Coronary artery (tissue), 2 donors: ENCODE data around the gene TSFM.
A peak's percentile ranks its signal among the peaks of the same experiment; 100 is the strongest.

ENCODE experiments used
- DNase-seq: peaks from one replicate; pipeline ENCODE4 v3.0.0-alpha.2; 2017; ENCODE audit warnings: low spot score
- H3K27ac ChIP-seq, 2 donors: fragments of 200-600 bp; sonication (generic); one replicate each; pipeline ENCODE4 v1.5.1; 2016 to 2019
- H3K4me3 ChIP-seq: fragments of 200-600 bp; sonication (generic); 2 replicates; pipeline ENCODE4 v1.5.1; 2016; ENCODE audit warnings: mild to moderate bottlenecking, moderate library complexity
- TF ChIP-seq, protein P1 (sequence below): fragments of 200-600 bp; sonication (generic); IDR thresholded peaks from one replicate; pipeline ENCODE4 v1.5.1; 2019; ENCODE audit warnings: antibody characterized with exemption

TSFM gene

DNA sequence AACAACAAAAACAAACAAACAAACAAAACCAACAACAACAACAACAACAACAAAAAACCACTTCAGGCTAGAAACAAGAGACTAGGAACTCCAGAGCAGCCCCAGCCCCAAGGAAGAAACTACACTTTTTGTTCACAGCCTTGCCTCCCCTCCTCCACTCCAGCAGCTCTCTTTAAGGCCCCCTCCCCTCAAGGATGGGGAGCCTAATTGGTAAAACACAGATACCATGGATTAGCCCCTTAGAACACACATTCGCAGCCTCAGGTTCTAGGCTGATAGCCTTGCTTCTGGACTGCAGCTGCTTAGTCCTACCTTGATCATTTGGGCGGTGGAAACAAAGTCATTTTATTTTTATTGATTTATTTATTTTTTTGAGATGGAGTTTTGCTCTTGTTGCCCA lies 47.8 kb downstream of the TSFM start:
- no peak for DNase-seq
- TF ChIP-seq, protein P1, sequence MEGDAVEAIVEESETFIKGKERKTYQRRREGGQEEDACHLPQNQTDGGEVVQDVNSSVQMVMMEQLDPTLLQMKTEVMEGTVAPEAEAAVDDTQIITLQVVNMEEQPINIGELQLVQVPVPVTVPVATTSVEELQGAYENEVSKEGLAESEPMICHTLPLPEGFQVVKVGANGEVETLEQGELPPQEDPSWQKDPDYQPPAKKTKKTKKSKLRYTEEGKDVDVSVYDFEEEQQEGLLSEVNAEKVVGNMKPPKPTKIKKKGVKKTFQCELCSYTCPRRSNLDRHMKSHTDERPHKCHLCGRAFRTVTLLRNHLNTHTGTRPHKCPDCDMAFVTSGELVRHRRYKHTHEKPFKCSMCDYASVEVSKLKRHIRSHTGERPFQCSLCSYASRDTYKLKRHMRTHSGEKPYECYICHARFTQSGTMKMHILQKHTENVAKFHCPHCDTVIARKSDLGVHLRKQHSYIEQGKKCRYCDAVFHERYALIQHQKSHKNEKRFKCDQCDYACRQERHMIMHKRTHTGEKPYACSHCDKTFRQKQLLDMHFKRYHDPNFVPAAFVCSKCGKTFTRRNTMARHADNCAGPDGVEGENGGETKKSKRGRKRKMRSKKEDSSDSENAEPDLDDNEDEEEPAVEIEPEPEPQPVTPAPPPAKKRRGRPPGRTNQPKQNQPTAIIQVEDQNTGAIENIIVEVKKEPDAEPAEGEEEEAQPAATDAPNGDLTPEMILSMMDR, result no peak
- Histone ChIP-seq H3K27ac (peak overlapping the region in 1 of 2 donors; percentile 54), H3K4me3 (no peak overlapping the region)

DNA sequence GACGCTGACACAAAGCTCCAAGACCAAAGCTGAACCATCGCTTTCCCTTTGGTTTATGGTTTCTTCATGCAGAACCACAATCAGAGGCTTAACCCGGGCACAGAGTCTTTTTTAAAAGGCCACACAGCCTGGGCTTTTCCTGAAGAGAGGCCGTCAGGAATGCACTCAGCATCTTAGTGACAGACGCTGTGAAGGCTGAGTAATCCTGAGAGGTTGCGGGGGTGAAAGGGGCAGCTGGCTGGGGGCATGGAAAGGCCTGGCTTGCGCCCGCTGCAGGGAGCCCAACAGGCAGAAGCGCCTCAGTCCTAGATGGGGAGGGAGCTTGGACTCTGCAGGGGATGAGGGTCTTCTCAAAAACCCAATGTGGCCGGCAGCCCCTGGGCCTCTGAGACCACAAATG lies 50.4 kb downstream of the TSFM start:
- H3K4me3 ChIP-seq, result peak overlapping the region; percentile 57
- TF ChIP-seq, protein P1, result no peak
- DNase-seq, result no peak
- H3K27ac ChIP-seq, result peak overlapping the region; percentile 21 to 72

DNA sequence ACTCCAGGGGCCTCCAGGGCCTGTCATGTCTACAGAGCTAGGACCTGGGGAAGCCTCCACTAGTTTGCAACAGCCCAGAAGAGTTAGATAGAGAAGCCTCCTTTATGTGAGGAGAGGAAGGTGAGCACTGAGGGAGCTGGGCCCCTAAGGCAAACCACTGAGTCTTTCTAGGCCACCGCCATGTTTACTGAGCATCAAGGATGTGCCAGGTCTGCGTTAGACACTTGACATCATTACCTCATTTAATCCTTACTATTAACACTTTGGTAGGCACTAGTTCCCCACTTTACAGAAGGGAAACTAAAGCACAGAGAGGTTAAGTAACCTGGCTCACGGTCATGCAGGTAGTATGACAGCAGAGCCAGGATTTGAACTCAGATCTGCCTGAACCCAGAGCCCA lies 51.1 kb downstream of the TSFM start:
- TF ChIP-seq, protein P1, result no peak
- H3K4me3 ChIP-seq, result peak overlapping the region; percentile 57

DNA sequence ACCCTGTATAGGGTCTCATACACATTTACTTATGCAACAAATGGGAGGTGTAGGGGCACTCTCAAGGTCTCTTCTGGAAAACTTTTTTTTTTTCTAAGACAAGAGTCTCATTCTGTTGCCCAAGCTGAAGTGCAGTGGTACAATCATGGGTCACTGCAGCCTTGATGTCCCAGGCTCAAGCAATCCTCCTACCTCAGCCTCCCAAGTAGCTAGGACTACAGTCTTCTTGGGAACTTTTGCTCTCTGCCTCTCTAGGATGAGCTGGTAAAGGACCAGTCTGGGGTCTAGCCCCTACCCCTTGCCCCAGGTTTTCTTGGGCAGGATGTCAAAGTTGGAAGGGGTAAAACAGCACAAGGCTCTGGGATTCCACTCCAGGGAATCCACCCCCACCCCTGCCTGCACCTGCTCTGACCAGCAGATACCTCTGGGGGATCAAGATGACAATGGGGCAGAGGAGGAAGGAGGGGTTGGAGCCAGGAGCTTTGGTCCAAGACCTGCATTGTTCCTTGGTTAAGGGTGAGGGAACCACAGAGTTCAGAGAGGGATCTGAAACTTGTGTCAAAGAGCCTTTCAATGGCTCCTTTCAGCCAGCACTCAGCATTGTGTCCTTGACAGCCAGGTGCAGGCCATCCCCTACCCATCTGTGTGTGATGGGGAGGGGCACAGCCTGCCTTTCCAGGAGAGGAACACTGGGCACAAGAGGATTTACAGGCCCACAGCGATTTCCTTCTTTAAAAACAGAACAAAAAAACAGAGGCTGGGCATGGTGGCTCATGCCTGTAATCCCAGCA lies 51.7 kb downstream of the TSFM start:
- DNase-seq, result no peak
- Histone ChIP-seq H3K27ac (peak overlapping the region; percentile 52 to 73), H3K4me3 (peak overlapping the region; percentile 57)
- TF ChIP-seq, protein P1, result no peak

More for the DNA sequence above, 51.1 kb downstream of the TSFM start:
- peak overlapping the region; percentile 21 to 72 for H3K27ac ChIP-seq
- DNase-seq, result no peak

DNA sequence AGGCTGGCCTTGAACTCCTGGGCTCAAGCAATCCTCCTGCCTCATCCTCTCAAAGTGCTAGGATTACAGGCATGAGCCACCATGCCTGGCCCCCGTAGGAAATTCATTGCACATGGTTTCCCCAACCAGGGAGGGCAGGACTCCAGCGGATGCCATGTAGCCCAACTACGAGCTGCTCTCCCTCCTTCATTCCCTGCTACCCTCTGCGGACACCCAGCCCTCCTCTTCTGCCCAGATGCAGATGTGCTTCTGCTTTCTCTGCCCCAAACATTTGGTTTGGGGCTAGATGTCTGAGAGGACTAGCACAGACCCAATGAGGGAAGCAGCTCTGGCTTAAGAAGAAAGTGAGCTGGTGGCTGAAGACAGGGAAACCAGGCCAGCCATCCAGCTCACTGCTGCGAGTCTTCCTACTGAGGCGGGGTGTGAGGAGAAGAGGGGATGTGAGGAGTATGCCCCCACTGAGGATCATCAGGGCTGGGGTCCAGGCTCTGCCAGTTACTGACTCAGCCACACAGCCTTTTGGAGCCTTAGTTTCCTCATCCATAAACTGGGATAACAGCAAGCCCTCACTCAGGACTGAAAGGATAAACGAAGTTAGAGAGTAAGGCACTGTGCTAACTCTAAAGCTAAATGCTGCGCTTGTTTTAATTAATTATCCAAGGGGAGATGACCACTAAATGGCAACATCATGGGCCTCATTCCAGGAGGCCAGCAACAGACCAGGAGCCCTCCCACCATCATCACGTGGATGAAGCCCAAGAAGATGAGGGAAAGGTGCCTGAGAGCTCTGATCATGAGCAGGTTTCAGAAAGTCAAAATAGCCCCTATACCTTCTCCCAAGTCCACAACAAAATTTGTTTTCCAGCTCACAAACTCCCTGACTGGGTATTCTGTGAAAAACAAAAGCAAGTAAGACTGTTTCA lies 53.0 kb downstream of the TSFM start:
- Histone ChIP-seq H3K27ac (peak overlapping the region; percentile 57 to 62), H3K4me3 (peak overlapping the region; percentile 63)
- no peak for DNase-seq
- TF ChIP-seq, protein P1, result no peak

DNA sequence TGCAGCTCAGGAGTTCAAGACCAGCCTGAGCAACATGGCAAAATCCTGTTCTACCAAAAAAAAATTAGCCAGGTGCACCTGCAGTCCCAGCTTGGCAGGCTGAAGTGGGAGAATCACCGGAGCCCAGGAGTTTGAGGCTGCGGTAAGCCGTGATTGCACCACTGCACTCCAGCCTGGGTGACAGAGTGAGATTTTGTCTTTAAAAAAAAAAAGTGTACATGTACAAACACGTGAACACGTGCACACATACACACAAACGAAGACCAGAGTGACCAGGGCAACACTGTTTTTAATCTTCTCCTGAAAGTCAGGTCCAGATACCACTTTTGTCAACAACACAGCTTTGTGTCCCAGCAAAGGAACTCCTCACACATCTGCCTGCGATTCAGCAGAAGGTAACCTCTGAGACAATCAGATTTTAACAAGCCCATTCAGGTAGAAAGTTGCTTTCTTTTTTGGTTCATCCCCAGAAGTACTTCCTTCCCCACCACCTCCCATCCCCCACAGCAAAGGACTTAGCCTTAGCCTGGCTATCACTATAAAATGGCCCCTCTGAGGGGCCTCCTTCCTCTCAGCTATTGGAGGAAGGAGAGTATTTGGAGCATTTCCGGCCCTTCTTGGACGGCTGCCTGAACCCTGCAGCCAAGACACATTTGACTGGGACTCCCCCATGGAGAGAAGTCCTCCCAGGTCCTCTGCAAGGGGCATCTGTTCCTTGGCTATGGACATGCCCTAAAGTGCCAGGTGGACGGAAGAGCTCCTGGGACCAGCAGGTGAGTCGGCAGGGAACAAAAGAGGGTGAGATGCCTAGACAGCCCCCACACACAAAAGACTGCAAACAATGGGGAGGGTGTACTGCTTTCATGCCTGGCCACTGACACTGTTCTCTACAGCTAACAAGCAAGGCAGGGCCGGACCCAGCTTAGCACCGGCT lies 54.1 kb downstream of the TSFM start:
- no peak for DNase-seq
- peak overlapping the region; percentile 57 to 62 for H3K27ac ChIP-seq
- TF ChIP-seq, protein P1, result no peak
- peak overlapping the region; percentile 63 for H3K4me3 ChIP-seq
